CD4-positive, alpha-beta T cell treated with Interleukin-12 subunit alpha and Interleukin-12 subunit beta, for 1 hour (primary cell): Measurements from ENCODE around the gene SP9.
"Not testable (repeated sequence)": the region's sequence is repeated elsewhere in the genome, so short reads cannot be mapped to it uniquely, and the experiment has no call there.

ENCODE experiments used
- DNase-seq: peaks from one replicate; pipeline ENCODE4 v3.0.0-alpha.2; 2020

SP9 gene

GRCh38 chr2:174350018-174350417 is 15.3 kb downstream of the SP9 start:
- no peak for DNase-seq

GRCh38 chr2:174350593-174351181 is 15.9 kb downstream of the SP9 start:
- no peak for DNase-seq

- no peak for DNase-seq
Measured at GRCh38 chr2:174353004-174353403, 18.2 kb downstream of the SP9 start.

GRCh38 chr2:174356347-174356746 is 21.6 kb downstream of the SP9 start:
- DNase-seq, result no peak

GRCh38 chr2:174359663-174360062 is 24.9 kb downstream of the SP9 start:
- not testable (repeated sequence) for DNase-seq

- DNase-seq, result no peak
Measured at GRCh38 chr2:174362949-174363348, 28.2 kb downstream of the SP9 start.

- not testable (repeated sequence) for DNase-seq
Measured at GRCh38 chr2:174363492-174364225, 28.9 kb downstream of the SP9 start.

GRCh38 chr2:174364628-174365027 is 29.9 kb downstream of the SP9 start:
- no peak for DNase-seq

GRCh38 chr2:174365571-174365970 is 30.8 kb downstream of the SP9 start:
- DNase-seq, result no peak

- no peak for DNase-seq
Measured at GRCh38 chr2:174368691-174369090, 33.9 kb downstream of the SP9 start.

GRCh38 chr2:174376967-174377366 is 42.2 kb downstream of the SP9 start:
- no peak for DNase-seq

- DNase-seq, result no peak
Measured at GRCh38 chr2:174383796-174384195, 49.0 kb downstream of the SP9 start.

- DNase-seq, result no peak
Measured at GRCh38 chr2:174385201-174385600, 50.4 kb downstream of the SP9 start.
